Measurements from ENCODE around the gene TBPL1.

Gene TBPL1

GRCh38 chr6:134004714-134005113 is 51.7 kb downstream of the TBPL1 start:
- no peak; the same call in 1 of the 2 replicates for TF ChIP-seq CTCF (IDR thresholded peaks at IDR 0.05; ENCODE audit: low read depth, low read length)
- no peaks in the 10 kb centered on the region for H3K4me1 ChIP-seq
- no peak for DNase-seq

GRCh38 chr6:134005800-134006199 is 52.8 kb downstream of the TBPL1 start:
- no peaks in the 10 kb centered on the region for H3K36me3 ChIP-seq
- no peaks in the 10 kb centered on the region for H3K4me1 ChIP-seq
- TF ChIP-seq CTCF (IDR thresholded peaks at IDR 0.05; ENCODE audit: low read depth, low read length), result no peak
- no peaks in the 10 kb centered on the region for H3K27me3 ChIP-seq
- H3K4me3 ChIP-seq (ENCODE audit: low read depth, low read length), result no peak overlapping the region
- DNase-seq, result no peak
- no peaks in the 10 kb centered on the region for H3K9me3 ChIP-seq

More at GRCh38 chr6:134004714-134005113, 51.7 kb downstream of the TBPL1 start:
- Histone ChIP-seq H3K36me3 (no peaks in the 10 kb centered on the region), H3K27me3 (no peaks in the 10 kb centered on the region), H3K4me3 (ENCODE audit: low read depth, low read length) (no peak overlapping the region), H3K9me3 (no peaks in the 10 kb centered on the region)

GRCh38 chr6:134007077-134007476 is 54.1 kb downstream of the TBPL1 start:
- no peak for TF ChIP-seq CTCF (IDR thresholded peaks at IDR 0.05; ENCODE audit: low read depth, low read length)
- no peak for DNase-seq
- Histone ChIP-seq H3K4me1 (no peaks in the 10 kb centered on the region), H3K9me3 (no peaks in the 10 kb centered on the region), H3K36me3 (no peaks in the 10 kb centered on the region), H3K4me3 (ENCODE audit: low read depth, low read length) (no peak overlapping the region), H3K27me3 (no peaks in the 10 kb centered on the region)

GRCh38 chr6:134009876-134010275 is 56.9 kb downstream of the TBPL1 start:
- no peaks in the 10 kb centered on the region for H3K27me3 ChIP-seq
- no peak for DNase-seq
- TF ChIP-seq CTCF (IDR thresholded peaks at IDR 0.05; ENCODE audit: low read depth, low read length), result no peak

GRCh38 chr6:134010400-134010799 is 57.4 kb downstream of the TBPL1 start:
- Histone ChIP-seq H3K9me3 (no peaks in the 10 kb centered on the region), H3K4me3 (ENCODE audit: low read depth, low read length) (no peak overlapping the region), H3K4me1 (no peaks in the 10 kb centered on the region), H3K36me3 (no peaks in the 10 kb centered on the region), H3K27me3 (no peaks in the 10 kb centered on the region)
- TF ChIP-seq CTCF (IDR thresholded peaks at IDR 0.05; ENCODE audit: low read depth, low read length), result no peak
- no peak for DNase-seq

More at GRCh38 chr6:134009876-134010275, 56.9 kb downstream of the TBPL1 start:
- Histone ChIP-seq H3K4me1 (no peaks in the 10 kb centered on the region), H3K36me3 (no peaks in the 10 kb centered on the region), H3K4me3 (ENCODE audit: low read depth, low read length) (no peak overlapping the region), H3K9me3 (no peaks in the 10 kb centered on the region)

- Histone ChIP-seq H3K4me1 (no peaks in the 10 kb centered on the region), H3K36me3 (no peaks in the 10 kb centered on the region), H3K9me3 (no peaks in the 10 kb centered on the region), H3K27me3 (no peaks in the 10 kb centered on the region), H3K4me3 (ENCODE audit: low read depth, low read length) (no peak overlapping the region)
- no peak for DNase-seq
- TF ChIP-seq CTCF (IDR thresholded peaks at IDR 0.05; ENCODE audit: low read depth, low read length), result no peak
Observed at GRCh38 chr6:134010974-134011373, 58.0 kb downstream of the TBPL1 start.
